GM12874 (cell line): ENCODE data around the gene VPS52.

Experiments used
- TF ChIP-seq, protein P1 (sequence below): IDR thresholded peaks from 2 replicates; pipeline ENCODE4 v1.5.1; 2011; ENCODE audit warnings: low read depth, mild to moderate bottlenecking, control low read depth, low read length, moderate library complexity; ENCODE audit not compliant: insufficient read depth

The VPS52 gene

DNA sequence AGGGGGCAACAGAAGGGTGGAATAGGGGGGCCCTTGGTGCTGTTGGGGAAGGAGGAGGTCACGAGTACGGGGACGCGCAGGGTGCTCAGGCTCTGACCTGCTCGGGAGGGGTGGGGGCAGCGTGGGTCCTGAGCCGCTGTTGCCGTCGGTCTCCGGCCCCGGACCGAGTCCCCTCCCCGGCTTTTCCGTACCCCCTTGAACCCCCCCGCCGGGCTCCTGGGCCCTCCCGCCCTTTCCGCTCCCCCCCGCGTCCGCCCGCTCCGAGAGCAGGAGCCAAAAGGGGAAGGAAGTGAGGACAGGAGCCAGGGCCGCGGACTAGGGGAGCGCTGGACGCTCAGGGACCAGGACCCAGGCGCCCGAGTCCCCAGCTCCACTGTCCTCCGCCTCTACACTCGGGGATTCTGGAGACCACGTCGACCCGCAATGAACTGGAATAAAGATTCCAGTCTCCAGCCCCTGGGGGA, 27.1 kb upstream of the VPS52 start, which contains the start of gene RGL2:
Gene RGL2 (minus strand): TSS at position 170 of the 464 bp plus-strand sequence. CDS start 332 bp downstream, outside the sequence.
- TF ChIP-seq, protein P1, sequence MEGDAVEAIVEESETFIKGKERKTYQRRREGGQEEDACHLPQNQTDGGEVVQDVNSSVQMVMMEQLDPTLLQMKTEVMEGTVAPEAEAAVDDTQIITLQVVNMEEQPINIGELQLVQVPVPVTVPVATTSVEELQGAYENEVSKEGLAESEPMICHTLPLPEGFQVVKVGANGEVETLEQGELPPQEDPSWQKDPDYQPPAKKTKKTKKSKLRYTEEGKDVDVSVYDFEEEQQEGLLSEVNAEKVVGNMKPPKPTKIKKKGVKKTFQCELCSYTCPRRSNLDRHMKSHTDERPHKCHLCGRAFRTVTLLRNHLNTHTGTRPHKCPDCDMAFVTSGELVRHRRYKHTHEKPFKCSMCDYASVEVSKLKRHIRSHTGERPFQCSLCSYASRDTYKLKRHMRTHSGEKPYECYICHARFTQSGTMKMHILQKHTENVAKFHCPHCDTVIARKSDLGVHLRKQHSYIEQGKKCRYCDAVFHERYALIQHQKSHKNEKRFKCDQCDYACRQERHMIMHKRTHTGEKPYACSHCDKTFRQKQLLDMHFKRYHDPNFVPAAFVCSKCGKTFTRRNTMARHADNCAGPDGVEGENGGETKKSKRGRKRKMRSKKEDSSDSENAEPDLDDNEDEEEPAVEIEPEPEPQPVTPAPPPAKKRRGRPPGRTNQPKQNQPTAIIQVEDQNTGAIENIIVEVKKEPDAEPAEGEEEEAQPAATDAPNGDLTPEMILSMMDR, result no peak

DNA sequence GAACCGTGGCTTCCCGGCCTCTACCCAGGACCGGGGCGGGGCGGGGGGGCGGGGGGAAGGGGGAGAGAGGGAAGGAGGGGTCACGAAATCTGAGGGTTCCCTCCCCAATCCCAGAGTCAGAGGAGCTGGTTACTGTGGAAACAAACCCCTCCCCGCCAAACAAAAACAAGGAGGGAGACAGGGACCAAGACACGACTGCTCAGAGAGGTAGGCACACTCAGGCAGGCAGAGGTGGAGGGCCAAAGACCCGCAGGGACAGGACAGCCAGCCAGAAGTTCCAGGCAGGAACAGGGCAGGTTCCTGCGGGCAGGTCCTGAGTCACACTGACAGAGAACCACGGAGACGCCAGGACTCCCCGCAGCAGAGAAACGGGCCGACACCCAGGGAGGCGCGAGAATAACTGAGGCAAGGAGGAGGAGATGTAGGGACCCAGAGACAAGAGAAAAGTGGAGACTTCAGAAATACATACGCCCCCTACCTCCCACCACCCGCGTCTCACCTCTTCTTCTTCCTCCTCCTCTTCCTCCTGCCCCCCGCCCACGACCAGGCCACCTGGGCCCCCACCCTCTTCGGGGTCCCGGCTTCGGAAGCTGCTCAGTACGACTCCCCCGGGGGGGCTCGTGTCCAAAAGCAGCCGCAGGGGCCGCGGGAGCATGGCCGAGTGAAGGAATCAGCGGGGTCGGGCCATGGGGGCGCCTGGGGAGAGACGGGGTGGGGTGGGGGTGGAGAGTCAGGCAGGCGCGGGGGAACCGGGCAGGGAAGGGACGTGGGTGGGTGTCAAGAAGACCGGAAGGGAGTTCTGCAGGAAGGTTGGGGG, 26.5 kb upstream of the VPS52 start:
- TF ChIP-seq, protein P1, result 0 out of 2 replicates have a peak, but pooled peaks have one; percentile 14

DNA sequence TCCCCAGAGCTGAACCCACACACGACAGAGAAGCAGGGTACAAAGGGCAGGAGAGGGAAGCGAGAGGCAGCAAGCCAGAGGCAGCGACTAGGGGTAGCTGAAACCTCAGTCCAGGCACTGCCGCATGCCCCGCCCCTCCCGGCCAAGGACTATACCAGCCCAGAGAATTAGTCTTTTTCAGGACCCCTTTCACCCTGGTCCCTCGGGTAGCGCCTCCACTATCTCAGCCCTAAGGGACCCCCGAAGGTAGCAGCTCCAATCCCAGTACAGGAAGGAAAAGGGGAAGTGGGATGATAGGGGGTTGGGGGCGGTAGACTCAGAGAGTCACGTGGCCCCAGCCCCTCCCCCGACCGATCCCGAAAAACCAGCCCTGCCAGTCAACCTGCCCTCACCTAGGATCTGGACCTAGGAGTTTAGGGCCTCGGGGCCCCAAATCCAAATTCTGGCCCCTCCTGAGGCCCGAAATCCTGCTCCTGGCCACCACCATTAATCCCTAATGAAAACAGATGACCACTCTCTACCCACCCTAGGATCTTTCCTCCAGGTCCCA, 25.8 kb upstream of the VPS52 start:
- TF ChIP-seq, protein P1, result no peak

DNA sequence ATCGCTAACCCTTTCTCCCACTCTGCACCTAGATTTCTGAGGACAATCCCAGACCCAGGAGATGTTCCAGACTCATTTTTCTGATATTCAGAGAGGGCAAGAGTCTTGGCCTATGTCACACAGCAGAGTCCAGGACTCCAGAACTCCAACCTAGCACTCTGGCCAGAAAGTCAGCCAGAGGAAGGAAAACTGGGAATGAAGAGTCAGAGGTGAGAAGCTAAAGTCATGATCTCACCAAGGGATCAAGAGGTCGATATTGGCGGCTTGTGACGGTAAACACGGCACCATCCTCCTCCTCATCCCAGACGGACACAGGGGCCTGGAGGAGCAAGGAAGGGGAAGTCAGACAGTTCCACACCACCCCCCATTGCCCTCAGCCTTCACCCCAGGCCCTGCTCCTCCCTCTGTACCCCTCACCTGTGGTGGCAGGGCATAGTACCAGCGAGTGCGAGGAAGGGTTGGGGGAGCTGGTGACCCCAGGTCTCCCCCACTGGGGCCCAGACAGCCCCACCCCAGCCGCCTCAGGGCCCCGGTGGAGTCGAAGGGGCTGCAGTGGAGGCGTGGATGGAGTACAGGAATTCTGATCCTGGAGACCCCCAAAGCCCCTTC, 25.2 kb upstream of the VPS52 start:
- TF ChIP-seq, protein P1, result no peak

DNA sequence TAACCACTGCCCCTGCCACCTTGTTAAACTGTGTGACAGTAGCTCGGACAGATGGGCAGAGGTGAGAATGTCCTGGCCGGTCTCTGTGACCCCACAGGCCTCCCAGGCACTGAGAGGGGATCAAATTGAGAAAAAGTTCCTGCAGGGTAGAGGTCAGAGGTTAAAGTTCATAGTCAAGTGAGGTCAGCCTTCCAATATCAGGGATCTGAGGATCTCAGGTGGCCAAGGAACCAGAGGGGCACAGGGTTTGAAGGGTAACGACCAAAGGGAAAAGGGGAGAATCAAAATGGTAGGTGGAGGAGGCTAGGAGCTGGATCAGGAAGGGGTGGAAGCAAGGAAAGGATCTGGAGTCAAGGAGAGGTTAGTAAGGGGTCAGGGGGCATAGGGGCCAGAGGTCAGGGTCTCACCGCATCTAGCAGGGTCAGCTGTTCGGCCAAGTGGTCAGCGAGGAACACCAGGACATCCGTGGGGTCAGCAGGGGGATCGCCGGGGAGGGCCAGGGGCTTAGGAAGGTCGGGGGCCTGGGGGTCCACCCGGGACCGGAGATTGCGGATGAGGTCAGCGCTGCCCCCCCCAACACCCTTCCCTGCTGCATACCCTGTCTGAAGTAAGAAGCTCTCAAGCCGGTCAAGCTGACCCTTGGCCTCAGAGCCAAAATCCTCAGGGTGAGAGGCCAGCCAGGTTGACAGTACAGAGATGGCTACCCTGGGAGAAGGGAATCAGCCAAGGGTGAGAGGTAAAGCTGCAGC, 24.1 kb upstream of the VPS52 start:
- TF ChIP-seq, protein P1, result no peak

DNA sequence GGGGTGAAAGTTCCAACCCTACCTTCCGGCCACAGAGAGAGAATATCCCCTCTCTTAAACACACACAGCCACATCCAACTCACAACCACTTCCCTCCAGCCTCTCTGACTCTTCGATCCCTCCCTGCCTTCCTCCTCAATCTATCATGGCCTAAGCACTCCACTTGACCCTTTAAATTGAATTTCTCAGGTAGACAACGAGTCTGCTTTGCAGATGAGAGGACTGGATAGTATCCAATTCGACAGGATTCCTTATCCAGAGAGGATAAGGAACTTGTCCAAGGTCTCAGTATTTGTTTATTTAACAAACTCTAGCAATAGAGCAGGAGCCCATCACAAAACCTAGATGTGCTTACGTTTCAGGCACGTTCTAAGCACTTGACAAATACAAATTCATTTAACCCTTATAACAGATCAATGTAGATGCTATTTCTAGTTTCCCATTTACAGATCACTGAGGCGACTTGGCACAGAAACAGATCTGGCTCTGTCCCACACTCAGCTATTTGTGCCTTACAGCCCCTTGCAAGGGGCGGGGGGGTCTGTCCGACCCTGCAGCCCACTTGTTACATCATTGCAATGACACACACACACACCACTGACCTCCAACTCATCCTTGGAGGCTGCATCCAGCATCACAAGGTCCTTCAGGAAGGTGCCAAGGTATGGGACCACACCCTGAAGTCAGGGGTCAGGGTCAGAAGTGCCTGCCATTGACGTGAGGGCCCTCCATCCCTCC, 22.6 kb upstream of the VPS52 start:
- TF ChIP-seq, protein P1, result no peak
